Measurements from ENCODE around the gene KRTAP16-1. TPM values are rescaled to one million over a fixed set of nuclear protein-coding genes. Genes with fewer than 3 reads are reported as not detected.

The KRTAP16-1 gene

DNA sequence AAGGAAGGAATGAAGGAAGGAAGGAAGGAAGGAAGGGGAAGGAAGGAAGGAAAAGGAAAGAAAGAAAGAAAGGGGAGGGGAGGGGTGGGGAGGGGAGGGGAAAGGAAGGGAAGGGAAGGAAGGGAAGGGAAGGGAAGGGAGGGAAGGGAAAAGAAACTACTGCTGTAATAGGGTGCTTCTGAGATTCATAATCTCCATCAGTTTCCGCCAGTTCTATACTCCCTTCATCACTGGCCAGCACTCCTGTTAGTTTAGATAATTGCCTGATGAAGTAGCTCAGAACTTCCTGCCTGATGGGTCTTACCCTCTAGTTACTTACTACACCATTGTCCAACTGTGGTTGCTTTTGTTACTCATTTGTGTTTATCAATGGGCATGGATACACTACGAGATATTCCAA, 45.9 kb downstream of the KRTAP16-1 start:
- H3K9me3 ChIP-seq (ENCODE audit: control insufficient read depth, low read length), result no peaks in the 10 kb centered on the region
- H3K4me3 ChIP-seq (ENCODE audit: insufficient read depth in 1 of 2, low read depth in 1 of 2, low read length in 2 of 2), result no peak overlapping the region
- WGBS, result 59% methylated on average over 1 of the region's 2 CpGs

DNA sequence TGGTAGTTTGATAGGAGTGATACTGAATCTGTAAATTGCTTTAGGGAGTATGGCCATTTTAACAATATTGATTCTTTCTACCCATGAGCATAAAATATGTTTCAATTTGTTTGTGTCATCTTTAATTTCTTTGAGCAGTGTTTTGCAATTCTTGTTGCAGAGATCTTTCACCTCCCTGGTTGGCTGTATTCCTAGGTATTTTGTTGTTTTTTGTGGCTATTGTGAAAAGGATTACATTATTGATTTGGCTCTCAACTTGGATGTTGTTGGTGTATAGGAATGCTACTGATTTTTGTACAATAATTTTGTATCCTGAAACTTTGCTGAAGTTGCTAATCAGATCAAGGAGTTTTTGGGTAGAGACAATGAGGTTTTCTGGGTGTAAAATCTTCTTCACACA, 50.7 kb downstream of the KRTAP16-1 start:
- no peak overlapping the region for H2AK5ac ChIP-seq (ENCODE audit: low read length, severe bottlenecking)
- H3K4me2 ChIP-seq (ENCODE audit: low read length, poor library complexity, severe bottlenecking), result no peak overlapping the region
- H3K4ac ChIP-seq (ENCODE audit: low read depth in 1 of 2, low read length in 2 of 2), result no peak overlapping the region
- H3K9me3 ChIP-seq (ENCODE audit: control insufficient read depth, low read length), result no peaks in the 10 kb centered on the region
- no peak overlapping the region for H2BK5ac ChIP-seq (ENCODE audit: low read depth, low read length, poor library complexity, severe bottlenecking)
- H3K36me3 ChIP-seq (ENCODE audit: control insufficient read depth in 1 of 2, insufficient read depth in 2 of 2, low read depth in 1 of 2, low read length in 2 of 2), result no peaks in the 10 kb centered on the region
- no peak overlapping the region for H2BK12ac ChIP-seq (ENCODE audit: low read length in 2 of 2)
- H2AFZ ChIP-seq (ENCODE audit: low read depth, low read length), result no peak overlapping the region
- H3K4me1 ChIP-seq (ENCODE audit: control insufficient read depth, insufficient read depth, low read depth, low read length), result no peaks in the 10 kb centered on the region
- no peak overlapping the region for H3K4me3 ChIP-seq (ENCODE audit: insufficient read depth in 1 of 2, low read depth in 1 of 2, low read length in 2 of 2)
- no peak overlapping the region for H3K18ac ChIP-seq (ENCODE audit: low read depth in 1 of 2, low read length in 2 of 2)
- no peak for DNase-seq
- no peak overlapping the region for H4K91ac ChIP-seq (ENCODE audit: low read length)
- no peak overlapping the region for H2BK120ac ChIP-seq (ENCODE audit: low read depth, low read length)
- H3K9ac ChIP-seq (ENCODE audit: low read length), result no peak overlapping the region
- no peak overlapping the region for H4K8ac ChIP-seq (ENCODE audit: low read length)
- H2BK15ac ChIP-seq (ENCODE audit: low read depth, poor library complexity, severe bottlenecking), result no peak overlapping the region
- peaks cover 0 to 8% of the 10 kb centered on the region in 2 experiments for H3K27me3 ChIP-seq (ENCODE audit: control insufficient read depth in 1 of 2, insufficient read depth in 1 of 2, low read length in 2 of 2)
- no peaks in the 10 kb centered on the region for H3K79me1 ChIP-seq (replicated peaks; ENCODE audit: low read length, poor library complexity, severe bottlenecking)
- H3K23ac ChIP-seq (ENCODE audit: low read length in 2 of 2), result no peak overlapping the region
- no peak overlapping the region for H3K14ac ChIP-seq (ENCODE audit: low read length in 2 of 2)
- no peak overlapping the region for H3K27ac ChIP-seq (ENCODE audit: low read length, poor library complexity, severe bottlenecking)

More for the DNA sequence above, 45.9 kb downstream of the KRTAP16-1 start:
- Histone ChIP-seq H2BK120ac (ENCODE audit: low read depth, low read length) (no peak overlapping the region), H2AK5ac (ENCODE audit: low read length, severe bottlenecking) (no peak overlapping the region), H2AFZ (ENCODE audit: low read depth, low read length) (no peak overlapping the region), H2BK15ac (ENCODE audit: low read depth, poor library complexity, severe bottlenecking) (no peak overlapping the region), H3K79me1 (replicated peaks; ENCODE audit: low read length, poor library complexity, severe bottlenecking) (no peaks in the 10 kb centered on the region), H3K4me2 (ENCODE audit: low read length, poor library complexity, severe bottlenecking) (no peak overlapping the region), H2BK12ac (ENCODE audit: low read length in 2 of 2) (no peak overlapping the region), H4K91ac (ENCODE audit: low read length) (no peak overlapping the region), H3K4me1 (ENCODE audit: control insufficient read depth, insufficient read depth, low read depth, low read length) (no peaks in the 10 kb centered on the region), H3K27me3 (ENCODE audit: control insufficient read depth in 1 of 2, insufficient read depth in 1 of 2, low read length in 2 of 2) (peaks cover 0 to 22% of the 10 kb centered on the region in 2 experiments), H3K9ac (ENCODE audit: low read length) (no peak overlapping the region), H3K23ac (ENCODE audit: low read length in 2 of 2) (no peak overlapping the region), H3K27ac (ENCODE audit: low read length, poor library complexity, severe bottlenecking) (no peak overlapping the region), H3K18ac (ENCODE audit: low read depth in 1 of 2, low read length in 2 of 2) (no peak overlapping the region), H3K14ac (ENCODE audit: low read length in 2 of 2) (no peak overlapping the region), H3K4ac (ENCODE audit: low read depth in 1 of 2, low read length in 2 of 2) (no peak overlapping the region), H2BK5ac (ENCODE audit: low read depth, low read length, poor library complexity, severe bottlenecking) (no peak overlapping the region), H4K8ac (ENCODE audit: low read length) (no peak overlapping the region), H3K36me3 (ENCODE audit: control insufficient read depth in 1 of 2, insufficient read depth in 2 of 2, low read depth in 1 of 2, low read length in 2 of 2) (no peaks in the 10 kb centered on the region)
- DNase-seq, result no peak

Small RNA genes lying within 50 kb of the gene (small RNA-seq; reads per million reads assigned to genes)
- gene KRTAP9-10P (ENCODE audit: low read depth), result not detected

All from mesenchymal stem cell (in vitro differentiated cells and primary cell).